Upper lobe of left lung (tissue), 4 donors: Measurements from ENCODE around the gene LIME1.

Source experiments
- CTCF ChIP-seq, 6 experiments: fragments of 450-650 bp in 4 of 6; fragments of 200-600 bp in 2 of 6; sonication (generic) in 2 of 6; IDR thresholded peaks; one replicate each; pipeline ENCODE4 v1.5.1; 2016 to 2019; ENCODE audit warnings: antibody characterized with exemption in 6 of 6
- POLR2AphosphoS5 ChIP-seq, 2 donors: sonication (generic); formaldehyde crosslinking; IDR thresholded peaks; one replicate each; pipeline ENCODE4 v1.5.1; 2017; ENCODE audit warnings: antibody characterized with exemption in 2 of 2

GRCh38 chr20:63701051-63701328 is 35.5 kb upstream of the LIME1 start:
- no peak for TF ChIP-seq CTCF (IDR thresholded peaks at IDR 0.05)
- no peak for TF ChIP-seq POLR2AphosphoS5 (IDR thresholded peaks at IDR 0.05)
